ENCODE measurements around the gene RIMBP2.

RIMBP2 gene

DNA sequence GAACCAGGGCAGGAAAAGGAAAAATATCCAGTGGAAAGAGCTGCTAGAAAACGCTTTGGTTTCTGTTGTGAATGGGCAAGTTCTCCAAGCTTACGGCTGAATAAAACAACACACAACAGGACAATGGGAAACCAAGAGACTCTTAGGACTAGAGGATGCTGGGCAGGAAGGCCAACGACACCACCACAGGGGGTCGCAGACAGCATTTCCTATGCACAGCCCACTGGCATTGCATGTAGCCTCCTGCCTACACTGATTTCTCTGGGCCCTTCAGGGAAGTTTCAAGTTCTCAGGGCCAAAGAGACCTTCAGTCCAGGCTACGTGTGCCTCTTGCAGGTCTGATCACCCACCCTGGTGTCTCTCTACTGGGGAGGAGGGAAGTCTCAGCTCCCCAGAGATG lies 108.0 kb downstream of the RIMBP2 start:
- no peaks in the 10 kb centered on the region for H3K9me3 ChIP-seq
- H3K36me3 ChIP-seq: no peaks in the 10 kb centered on the region
- H3K27ac ChIP-seq: no peak overlapping the region
- no peak overlapping the region for H3K4me3 ChIP-seq
- H3K4me2 ChIP-seq: no peak overlapping the region
- TF ChIP-seq Cebpa-rat (IDR thresholded peaks at IDR 0.05): no peak
- no peaks in the 10 kb centered on the region for H4K20me1 ChIP-seq
- H3K4me1 ChIP-seq: peaks cover 27% of the 10 kb centered on the region
- no peaks in the 10 kb centered on the region for H3K27me3 ChIP-seq
- H3K9ac ChIP-seq: no peak overlapping the region

DNA sequence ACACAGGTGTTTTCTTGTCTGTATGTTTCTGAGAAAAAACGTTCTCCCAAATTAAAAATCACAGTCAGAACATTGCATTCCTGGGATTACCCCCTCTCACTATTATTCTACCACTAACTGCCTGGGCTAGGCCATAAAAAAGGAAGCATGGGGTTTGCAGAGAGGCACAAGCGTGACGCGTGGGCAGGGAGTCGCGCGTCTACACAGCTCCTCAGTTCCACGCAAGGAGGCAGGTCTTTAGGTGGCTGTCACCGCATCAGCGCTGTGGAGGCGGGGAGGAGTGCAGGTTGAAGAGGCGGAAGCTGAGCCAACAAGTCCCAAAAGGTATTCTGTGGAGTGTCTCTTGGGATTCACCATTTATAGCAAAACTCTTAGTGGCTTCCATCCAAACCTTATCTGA lies 109.9 kb downstream of the RIMBP2 start:
- no peaks in the 10 kb centered on the region for H3K27me3 ChIP-seq
- no peak overlapping the region for H3K4me3 ChIP-seq
- peak overlapping the region; percentile 58 for H3K4me2 ChIP-seq

GRCh38 chr12:130603396-130603965 lies 112.6 kb downstream of the RIMBP2 start:
- no peak overlapping the region for H3K9ac ChIP-seq
- H3K36me3 ChIP-seq: no peaks in the 10 kb centered on the region
- H3K27ac ChIP-seq: no peak overlapping the region
- no peak for TF ChIP-seq Cebpa-rat (IDR thresholded peaks at IDR 0.05)
- H3K4me1 ChIP-seq: peaks cover 27% of the 10 kb centered on the region
- no peaks in the 10 kb centered on the region for H4K20me1 ChIP-seq
- no peak overlapping the region for H3K4me3 ChIP-seq
- no peaks in the 10 kb centered on the region for H3K27me3 ChIP-seq
- H3K9me3 ChIP-seq: peaks cover 5% of the 10 kb centered on the region; the same call in 1 of the 2 replicates
- no peak overlapping the region for H3K4me2 ChIP-seq

More for the DNA sequence above, 109.9 kb downstream of the RIMBP2 start:
- Histone ChIP-seq H3K9me3 (no peaks in the 10 kb centered on the region), H3K27ac (no peak overlapping the region), H3K4me1 (peaks cover 27% of the 10 kb centered on the region), H3K9ac (no peak overlapping the region), H3K36me3 (no peaks in the 10 kb centered on the region), H4K20me1 (no peaks in the 10 kb centered on the region)
- TF ChIP-seq Cebpa-rat (IDR thresholded peaks at IDR 0.05): no peak

DNA sequence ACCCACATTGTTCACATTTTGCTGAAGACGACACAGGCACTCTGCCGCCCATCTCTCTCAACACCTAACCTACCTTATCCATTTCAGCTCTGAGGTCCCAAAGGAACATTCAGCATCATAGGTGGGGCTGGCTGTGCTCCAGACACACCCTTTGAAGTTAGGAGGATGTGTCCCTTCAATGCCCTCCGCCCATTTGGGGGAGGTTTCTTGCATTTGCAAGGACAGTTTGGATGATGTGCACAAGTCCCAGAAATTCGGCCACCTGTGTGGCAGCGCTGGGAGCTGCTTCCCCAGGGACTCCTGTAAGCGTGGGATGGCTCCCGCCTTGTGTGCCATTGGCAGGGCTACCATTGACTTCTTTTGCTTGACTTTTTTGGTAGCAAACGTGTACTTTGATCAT lies 113.8 kb downstream of the RIMBP2 start:
- Histone ChIP-seq H3K4me2 (no peak overlapping the region), H4K20me1 (no peaks in the 10 kb centered on the region), H3K36me3 (no peaks in the 10 kb centered on the region), H3K4me1 (peaks cover 17% of the 10 kb centered on the region), H3K27ac (no peak overlapping the region), H3K9me3 (peaks cover 15% of the 10 kb centered on the region), H3K9ac (no peak overlapping the region), H3K4me3 (no peak overlapping the region), H3K27me3 (no peaks in the 10 kb centered on the region)
- TF ChIP-seq Cebpa-rat (IDR thresholded peaks at IDR 0.05): no peak

DNA sequence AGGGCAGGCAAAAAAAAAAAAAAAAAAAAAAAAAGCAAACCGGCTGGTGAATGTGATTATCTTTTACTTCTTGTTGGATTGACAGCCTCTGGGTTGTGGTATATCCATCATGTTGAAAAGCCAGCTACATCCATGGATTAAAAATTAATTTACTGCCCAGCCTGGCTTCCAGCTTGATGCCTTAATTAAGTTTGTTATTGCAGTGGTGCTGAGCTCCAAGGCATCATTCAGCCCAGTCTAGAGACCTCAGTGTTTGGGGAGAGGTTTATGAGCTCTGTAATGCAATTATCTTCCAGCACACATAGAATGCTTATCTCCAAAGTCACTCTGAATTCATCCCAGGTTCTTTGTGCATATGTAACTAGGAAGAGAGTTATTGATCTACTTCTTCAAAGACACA lies 114.8 kb downstream of the RIMBP2 start:
- H3K27me3 ChIP-seq: no peaks in the 10 kb centered on the region
- TF ChIP-seq Cebpa-rat (IDR thresholded peaks at IDR 0.05): no peak
- no peak overlapping the region for H3K4me2 ChIP-seq
- H3K9me3 ChIP-seq: peaks cover 17% of the 10 kb centered on the region
- H3K4me3 ChIP-seq: no peak overlapping the region
- no peak overlapping the region for H3K9ac ChIP-seq
- H3K27ac ChIP-seq: no peak overlapping the region
- H4K20me1 ChIP-seq: no peaks in the 10 kb centered on the region
- peaks cover 8% of the 10 kb centered on the region for H3K4me1 ChIP-seq
- H3K36me3 ChIP-seq: no peaks in the 10 kb centered on the region

DNA sequence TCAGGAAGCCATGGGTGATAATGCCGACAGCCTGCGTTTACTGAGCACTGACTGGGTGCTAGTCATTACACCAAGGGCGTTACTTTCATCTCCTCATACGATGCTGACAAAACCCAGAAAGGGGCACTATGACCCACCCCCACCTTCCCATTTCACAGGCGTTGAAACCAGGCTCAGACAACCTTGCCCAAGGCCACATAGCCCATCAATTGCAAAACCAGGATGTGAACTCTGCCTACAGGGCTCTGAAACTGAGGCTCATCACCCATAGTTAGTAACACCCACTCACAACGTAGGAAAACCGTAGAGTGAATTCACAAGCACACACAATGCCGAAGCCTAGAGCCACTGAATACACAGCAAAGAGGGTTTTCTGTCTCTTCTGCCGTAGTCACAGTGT lies 119.9 kb downstream of the RIMBP2 start:
- Histone ChIP-seq H3K9me3 (peaks cover 21% of the 10 kb centered on the region), H3K4me1 (peaks cover 18% of the 10 kb centered on the region), H4K20me1 (no peaks in the 10 kb centered on the region), H3K9ac (no peak overlapping the region), H3K36me3 (no peaks in the 10 kb centered on the region), H3K4me2 (no peak overlapping the region), H3K4me3 (no peak overlapping the region), H3K27ac (no peak overlapping the region), H3K27me3 (peaks cover 6% of the 10 kb centered on the region; the same call in 1 of the 2 replicates)
- no peak for TF ChIP-seq Cebpa-rat (IDR thresholded peaks at IDR 0.05)

- Histone ChIP-seq H3K27me3 (peaks cover 6% of the 10 kb centered on the region; the same call in 1 of the 2 replicates), H3K4me1 (peaks cover 25% of the 10 kb centered on the region), H3K27ac (no peak overlapping the region), H3K36me3 (no peaks in the 10 kb centered on the region), H3K4me3 (no peak overlapping the region), H3K4me2 (no peak overlapping the region), H4K20me1 (no peaks in the 10 kb centered on the region), H3K9ac (no peak overlapping the region), H3K9me3 (peaks cover 20% of the 10 kb centered on the region)
- no peak for TF ChIP-seq Cebpa-rat (IDR thresholded peaks at IDR 0.05)
Measured at GRCh38 chr12:130595566-130595965, 120.5 kb downstream of the RIMBP2 start.

DNA sequence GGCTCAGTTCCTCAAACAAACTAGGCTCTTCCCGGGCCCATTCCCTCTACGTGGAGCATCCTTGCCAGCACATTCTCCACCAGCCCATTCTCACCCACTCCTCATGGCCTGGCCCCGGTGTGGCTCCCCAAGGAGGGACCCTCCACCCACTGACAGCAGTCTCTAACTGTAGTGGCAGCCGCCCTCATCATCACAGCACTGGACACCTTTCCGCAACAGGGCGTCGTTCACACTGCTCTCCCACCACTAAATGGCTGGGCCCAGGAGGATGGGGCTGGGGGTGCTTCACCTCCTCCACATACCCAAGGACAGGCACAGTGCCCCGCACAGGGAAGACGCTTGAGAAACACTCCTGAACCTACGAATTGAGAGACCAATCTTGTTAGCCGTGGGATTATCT lies 123.0 kb downstream of the RIMBP2 start:
- Histone ChIP-seq H3K9me3 (peaks cover 14% of the 10 kb centered on the region), H3K9ac (no peak overlapping the region), H3K4me3 (no peak overlapping the region), H3K27ac (no peak overlapping the region), H3K4me1 (peaks cover 50% of the 10 kb centered on the region), H3K4me2 (no peak overlapping the region), H3K27me3 (peaks cover 14% of the 10 kb centered on the region), H4K20me1 (peaks cover 12% of the 10 kb centered on the region; the same call in 1 of the 2 replicates), H3K36me3 (no peaks in the 10 kb centered on the region)
- no peak for TF ChIP-seq Cebpa-rat (IDR thresholded peaks at IDR 0.05)

DNA sequence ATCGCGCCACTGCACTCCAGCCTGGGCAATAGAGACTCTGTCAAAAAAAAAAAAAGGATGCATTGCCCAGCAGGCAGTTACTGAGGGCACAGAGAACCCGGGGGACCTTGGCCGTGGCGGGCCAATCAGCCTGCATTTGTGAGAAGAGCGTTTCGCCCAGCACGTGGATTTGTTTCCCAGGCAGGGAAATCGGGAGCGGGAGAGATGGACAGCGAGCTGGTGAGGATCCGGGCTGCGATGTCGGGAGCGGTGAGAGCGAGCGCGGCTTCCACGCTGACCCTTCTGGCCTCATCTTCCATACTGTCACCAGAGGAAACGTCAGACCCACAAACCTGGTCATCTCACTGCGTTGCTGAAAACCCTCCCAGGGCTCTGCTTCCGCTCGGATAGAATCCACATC lies 123.5 kb downstream of the RIMBP2 start:
- Histone ChIP-seq H3K4me2 (peak overlapping the region; percentile 83), H3K4me3 (no peak overlapping the region), H3K9ac (no peak overlapping the region), H3K4me1 (peaks cover 53% of the 10 kb centered on the region), H3K36me3 (no peaks in the 10 kb centered on the region), H3K27ac (no peak overlapping the region), H3K27me3 (peaks cover 18% of the 10 kb centered on the region), H3K9me3 (peaks cover 10% of the 10 kb centered on the region), H4K20me1 (peaks cover 12% of the 10 kb centered on the region; the same call in 1 of the 2 replicates)
- TF ChIP-seq Cebpa-rat (IDR thresholded peaks at IDR 0.05): no peak

GRCh38 chr12:130591736-130592135 lies 124.4 kb downstream of the RIMBP2 start:
- no peak for TF ChIP-seq Cebpa-rat (IDR thresholded peaks at IDR 0.05)
- peak overlapping the region; percentile 83 for H3K4me2 ChIP-seq
- peaks cover 4% of the 10 kb centered on the region; the same call in 1 of the 2 replicates for H3K9me3 ChIP-seq
- peaks cover 12% of the 10 kb centered on the region; the same call in 1 of the 2 replicates for H4K20me1 ChIP-seq
- no peak overlapping the region for H3K27ac ChIP-seq
- H3K27me3 ChIP-seq: peaks cover 18% of the 10 kb centered on the region
- no peak overlapping the region for H3K4me3 ChIP-seq
- no peaks in the 10 kb centered on the region for H3K36me3 ChIP-seq
- H3K9ac ChIP-seq: no peak overlapping the region
- peaks cover 53% of the 10 kb centered on the region for H3K4me1 ChIP-seq

Measured in BLaER1 (cell line).